Measurements from ENCODE around the gene RETREG2. TPM values are rescaled to one million over a fixed set of nuclear protein-coding genes. Genes with fewer than 3 reads are reported as not detected.

RETREG2 gene
- total RNA-seq, 1 experiment from 2014 or later, result 46.7 TPM

GRCh38 chr2:219179601-219180465 is 1.8 kb downstream of the RETREG2 start:
- no peak for DNase-seq
- H2AFZ ChIP-seq (ENCODE audit: low read length), result no peak overlapping the region
- no peak overlapping the region for H4K91ac ChIP-seq (ENCODE audit: insufficient read length, low read depth, low read length)
- Mint-ChIP-seq H3K36me3 (ENCODE audit: insufficient read depth in 1 of 3, low read depth in 3 of 3) (peaks cover 16 to 41% (median 34%) of the 10 kb centered on the region in 3 experiments), H3K9me3 (no peaks in the 10 kb centered on the region; a peak in 2 of 5 replicates), H3K27me3 (ENCODE audit: low read depth) (no peaks in the 10 kb centered on the region; the same call in 1 of the 2 replicates), H3K4me1 (peaks cover 13 to 22% of the 10 kb centered on the region in 2 experiments), H3K27ac (no peak overlapping the region), H3K4me3 (peak overlapping the region; percentile 83 to 90; a peak in 2 of 5 replicates)
- no peak overlapping the region for H4K8ac ChIP-seq (replicated peaks; ENCODE audit: insufficient read length, low read depth, low read length)
- no peak overlapping the region for H2BK120ac ChIP-seq (ENCODE audit: low read depth, low read length, poor library complexity, severe bottlenecking)
- WGBS (ENCODE audit: extremely low coverage, insufficient read length, low lambda C conversion rate), result no CpG with 5 or more reads among the region's 9 CpGs
- TF ChIP-seq CTCF (conservative IDR thresholded peaks at IDR 0.05), result no peak
- H3K27ac ChIP-seq (ENCODE audit: insufficient read length, low read depth, low read length), result no peak overlapping the region
- no peaks in the 10 kb centered on the region for H3K79me2 ChIP-seq (ENCODE audit: insufficient read depth, low read length)
- H3K56ac ChIP-seq (ENCODE audit: insufficient read length, low read depth, low read length), result no peak overlapping the region
- H3K4me1 ChIP-seq (ENCODE audit: insufficient read depth, low read length), result 0 out of 2 replicates have a peak, but pooled peaks cover 3% of the 10 kb centered on the region
- H4K20me1 ChIP-seq (ENCODE audit: control insufficient read depth, insufficient read depth, insufficient read length), result no peaks in the 10 kb centered on the region
- no peak overlapping the region for H2BK15ac ChIP-seq (ENCODE audit: low read depth, low read length)
- peaks cover 18% of the 10 kb centered on the region for H3K23me2 ChIP-seq (ENCODE audit: insufficient read length, low read depth, low read length, poor library complexity, severe bottlenecking)
- H3K4ac ChIP-seq (ENCODE audit: low read depth, low read length), result no peak overlapping the region
- no peak overlapping the region for H3K9ac ChIP-seq (ENCODE audit: extremely low read depth, insufficient read length, low read length)
- no peak overlapping the region for H4K5ac ChIP-seq (ENCODE audit: insufficient read length, low read depth, low read length)
- no peak overlapping the region for H3K23ac ChIP-seq (ENCODE audit: insufficient read length, low read depth, low read length)
- no peaks in the 10 kb centered on the region for H3K27me3 ChIP-seq (ENCODE audit: insufficient read depth, low read length)
- H3K9me3 ChIP-seq (ENCODE audit: control insufficient read depth, low read depth, low read length), result no peaks in the 10 kb centered on the region
- H2BK20ac ChIP-seq (ENCODE audit: low read depth, low read length, poor library complexity, severe bottlenecking), result no peak overlapping the region
- no peak overlapping the region for H3K14ac ChIP-seq (ENCODE audit: insufficient read depth, low read length)
- no peak overlapping the region for H2BK12ac ChIP-seq (ENCODE audit: insufficient read length, low read depth, low read length)
- H3K18ac ChIP-seq (ENCODE audit: insufficient read length, low read depth, low read length), result no peak overlapping the region
- H3K4me2 ChIP-seq (ENCODE audit: insufficient read depth, insufficient read length, low read length), result no peak overlapping the region
- H2AK5ac ChIP-seq (ENCODE audit: insufficient read length, low read length), result no peak overlapping the region
- H3T11ph ChIP-seq (ENCODE audit: low read length), result no peak overlapping the region
- peaks cover 3% of the 10 kb centered on the region for H3K79me1 ChIP-seq (ENCODE audit: insufficient read depth, low read depth, low read length, poor library complexity, severe bottlenecking)
- no peak overlapping the region for H2BK5ac ChIP-seq (ENCODE audit: insufficient read length, low read length)
